Right lobe of liver (tissue), 6 donors: ENCODE data around the gene EMC7. TPM values are rescaled to one million over a fixed set of nuclear protein-coding genes. Genes with fewer than 3 reads are reported as not detected.

Experiments used
- ATAC-seq, 4 donors: fragments of 200-7000 bp; cut with Tn5 transposase; one replicate each; pipeline ENCODE4 v1.9.1; 2020; ENCODE audit warnings: mild to moderate bottlenecking in 4 of 4, moderate library complexity in 4 of 4
- DNase-seq, 3 donors: peaks; one replicate each; pipeline ENCODE4 v3.0.0-alpha.2; 2020
- H3K27ac ChIP-seq, 3 donors: fragments of 200-600 bp; one replicate each; pipeline ENCODE4 v1.8.0; 2022
- H3K27me3 ChIP-seq, 2 donors: fragments of 200-600 bp; one replicate each; pipeline ENCODE4 v1.8.0; 2022
- H3K36me3 ChIP-seq, 4 donors: fragments of 200-600 bp; sonication (generic) in 1 of 4; one replicate each; pipeline versions ENCODE4 v1.5.1 to v1.8.0; 2017 to 2022; ENCODE audit warnings: control low read depth in 1 of 4
- H3K4me1 ChIP-seq, 4 donors: fragments of 200-600 bp; sonication (generic) in 1 of 4; one replicate each; pipeline versions ENCODE4 v1.5.1 to v1.8.0; 2017 to 2022; ENCODE audit warnings: control low read depth in 1 of 4
- H3K4me3 ChIP-seq, 3 donors: fragments of 200-600 bp; one replicate each; pipeline ENCODE4 v1.8.0; 2022
- H3K9me3 ChIP-seq, 4 donors: fragments of 200-600 bp; sonication (generic) in 1 of 4; one replicate each; pipeline versions ENCODE4 v1.5.1 to v1.8.0; 2017 to 2022; ENCODE audit warnings: control low read depth in 1 of 4
- CTCF ChIP-seq, 4 donors: fragments of 200-600 bp in 3 of 4; fragments of 450-650 bp in 1 of 4; IDR thresholded peaks; one replicate each; pipeline versions ENCODE4 v1.5.1 to v1.8.0; 2016 to 2022; ENCODE audit warnings: antibody characterized with exemption in 4 of 4, mild to moderate bottlenecking in 2 of 4
- POLR2A ChIP-seq: fragments of 450-650 bp; IDR thresholded peaks from one replicate; pipeline ENCODE4 v1.6.1; 2017; ENCODE audit warnings: antibody characterized with exemption, mild to moderate bottlenecking
- WGBS: methylation state at CpG from one replicate; pipeline ENCODE4 v1.1.6; 2018; ENCODE audit warnings: low coverage, low lambda C conversion rate; ENCODE audit not compliant: insufficient coverage; ENCODE audit errors: missing lambda C conversion rate; 5-methylcytosine and 5-hydroxymethylcytosine counted together
- intact Hi-C, 2 donors: fragments of 100-400 bp; cut with DNase I; formaldehyde crosslinking; loops; one replicate each; pipeline versions ENCODE4 v1.11.2 to v1.14.1; 2022
- total RNA-seq, 6 experiments: library from RNA; depleted of rRNA in 2 of 6; stranded (reverse); fragments of >200 nt in 2 of 6; fragmentation: NEBNext Ultra II Directional in 3 of 6; extraction: Animal tissue kit (Norgen Biotek cat#: 25700) in 3 of 6; gene quantifications; one replicate each; pipeline versions ENCODE4 v1.1.0 to v1.2.4, GENCODE V29; 2016 to 2023
- donor health status: DM: no; HTN: yes; CAD: no.
- donor health status: DM: no; HTN: no; CAD: no.
- donor health status: DM: no; HTN: no; CAD: no.
- donor health status: DM: no; HTN: yes; CAD: no.
- donor health status: DM: no; HTN: yes; CAD: no.

Gene EMC7
- total RNA-seq, 6 experiments from 2014 or later = 30.4 to 49.4 (median 41.6) TPM

GRCh38 chr15:34039790-34040113 is 61.9 kb downstream of the EMC7 start:
- Histone ChIP-seq H3K27ac (no peak overlapping the region), H3K36me3 (no peaks in the 10 kb centered on the region), H3K4me3 (peak overlapping the region in 1 of 3 donors; percentile 92), H3K9me3 (no peaks in the 10 kb centered on the region), H3K4me1 (peaks cover 0 to 16% (median 3%) of the 10 kb centered on the region in 4 donors), H3K27me3 (no peaks in the 10 kb centered on the region)
- ATAC-seq (no peak), DNase-seq (no peak)
- no peak for TF ChIP-seq POLR2A
- TF ChIP-seq CTCF (IDR thresholded peaks at IDR 0.05) = no peak
- 75% methylated on average over 1 of the region's 1 CpG for WGBS
- intact Hi-C loops = no loop called here

GRCh38 chr15:34038871-34039789 is 62.5 kb downstream of the EMC7 start, which contains the start of gene AVEN:
Gene AVEN (minus strand): TSS chr15:34039204. CDS start chr15:34039046, 158 bp downstream.
- intact Hi-C loops = no loop called here
- Histone ChIP-seq H3K36me3 (no peaks in the 10 kb centered on the region), H3K4me1 (peaks cover 0 to 16% (median 3%) of the 10 kb centered on the region in 4 donors), H3K27ac (peak within 1 kb of the TSS; percentile 61 to 91 (median 64)), H3K27me3 (no peaks in the 10 kb centered on the region), H3K4me3 (peak within 1 kb of the TSS; percentile 65 to 92 (median 65)), H3K9me3 (no peaks in the 10 kb centered on the region)
- DNase-seq (peak; percentile 64 to 70 (median 69)), ATAC-seq (peak; percentile 64 to 76 (median 72))
- TF ChIP-seq CTCF (IDR thresholded peaks at IDR 0.05) (peak in 2 of 4 donors; percentile 2 to 6), POLR2A (peak; percentile 44)
- under 1% methylated on average over 46 of the region's 82 CpGs for whole genome bisulfite sequencing

GRCh38 chr15:34038023-34038870 is 63.4 kb downstream of the EMC7 start:
- ATAC-seq (peak; percentile 91 to 94 (median 93)), DNase-seq (peak; percentile 84 to 87 (median 84))
- Histone ChIP-seq H3K27ac (peak overlapping the region; percentile 61 to 91 (median 64)), H3K4me3 (peak overlapping the region; percentile 65 to 92 (median 65)), H3K36me3 (no peaks in the 10 kb centered on the region), H3K27me3 (no peaks in the 10 kb centered on the region), H3K9me3 (no peaks in the 10 kb centered on the region), H3K4me1 (peaks cover 0 to 16% (median 3%) of the 10 kb centered on the region in 4 donors)
- intact Hi-C loops = no loop called here
- peak in 1 of 4 donors; percentile 8 for TF ChIP-seq CTCF (IDR thresholded peaks at IDR 0.05)
- peak; percentile 72 for TF ChIP-seq POLR2A
- 0% methylated on average over 11 of the region's 70 CpGs for WGBS

Other genes starting within 250 kb of the EMC7 start
- gene CHRM5, start 133.4 kb downstream of the EMC7 start, total RNA-seq = not detected
- 10 to 100 TPM in 3 of 6 experiments, 1 to 10 TPM in 3; 8.2 to 10.2 (median 9.4) TPM for gene AVEN, start 62.7 kb downstream of the EMC7 start, total RNA-seq
- under 1 TPM; 0.56 to 0.98 (median 0.83) TPM for gene PGBD4, start 221 bp upstream of the EMC7 start, total RNA-seq
- 10 to 100 TPM; 12.4 to 22.4 (median 17.6) TPM for gene KATNBL1, start 108.2 kb upstream of the EMC7 start, total RNA-seq
- 100 to 1,000 TPM in 1 of 6 experiments, 10 to 100 TPM in 5; 39.3 to 111 (median 49.7) TPM for gene EMC4, start 123.2 kb upstream of the EMC7 start, total RNA-seq
- 10 to 100 TPM in 1 of 6 experiments, 1 to 10 TPM in 5; 5.6 to 10.9 (median 7.5) TPM for gene SLC12A6, start 235.9 kb upstream of the EMC7 start, total RNA-seq
- 100 to 1,000 TPM in 2 of 6 experiments, 10 to 100 TPM in 4; 59.2 to 177 (median 79.2) TPM for gene NOP10, start 241.3 kb upstream of the EMC7 start, total RNA-seq
- gene NUTM1, start 241.5 kb upstream of the EMC7 start, total RNA-seq = not detected